ENCODE data around the gene USP34. TPM values are rescaled to one million over a fixed set of nuclear protein-coding genes. Genes with fewer than 3 reads are reported as not detected.

The USP34 gene
- total RNA-seq, 2 donors from 2014 or later, result 66.0 to 76.0 TPM

DNA sequence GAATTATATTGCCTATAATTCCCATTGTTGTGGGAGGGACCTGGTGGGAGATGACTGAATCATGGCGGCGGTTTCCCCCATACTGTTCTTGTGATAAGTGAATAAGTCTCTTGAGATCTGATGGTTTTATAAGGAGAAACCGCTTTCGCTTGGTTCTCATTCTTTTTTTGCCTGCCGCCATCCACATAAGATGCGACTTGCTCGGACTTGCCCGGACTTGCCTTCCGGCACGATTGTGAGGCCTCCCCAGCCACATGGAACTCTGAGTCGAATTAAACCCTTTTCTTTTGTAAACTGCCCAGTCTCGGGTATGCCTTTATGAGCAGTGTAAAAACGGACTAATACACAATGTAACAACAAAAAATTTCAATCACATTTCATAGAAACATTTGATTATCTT is 193.1 kb downstream of the USP34 start:
- Histone ChIP-seq H3K27me3 (no peaks in the 10 kb centered on the region), H3K27ac (no peak overlapping the region), H3K36me3 (peaks cover 36% of the 10 kb centered on the region), H3K4me3 (no peak overlapping the region), H3K4me1 (no peaks in the 10 kb centered on the region), H3K9me3 (no peaks in the 10 kb centered on the region)
- DNase-seq (ENCODE audit: low spot score), result no peak
- TF ChIP-seq CTCF (IDR thresholded peaks at IDR 0.05), result no peak

DNA sequence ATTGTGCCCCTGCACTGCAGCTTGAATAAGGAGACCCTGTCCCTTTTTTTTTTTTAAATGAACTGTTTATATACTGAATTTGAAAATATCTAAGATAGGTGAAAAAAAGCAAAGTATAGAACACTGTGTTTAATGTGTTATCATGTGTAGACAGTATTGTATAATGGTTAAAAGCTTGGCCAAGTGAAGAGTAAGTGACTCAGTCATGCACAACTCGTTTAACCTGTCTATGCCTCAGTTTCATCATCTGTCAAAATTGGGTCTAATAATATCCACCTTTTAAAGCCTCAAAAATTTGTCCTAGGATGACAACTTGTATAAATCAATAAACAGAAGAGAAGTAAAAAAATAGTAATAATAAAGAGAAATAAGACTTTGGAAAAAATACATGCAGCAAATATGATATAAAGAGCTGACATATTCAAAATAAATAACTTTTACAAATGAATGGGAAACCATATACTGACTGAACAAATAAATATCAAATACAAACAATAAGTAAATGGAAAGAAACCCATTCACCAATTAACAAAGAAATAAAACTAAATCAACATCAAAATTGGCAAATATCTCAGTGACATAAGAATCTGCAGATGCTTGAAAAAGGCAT is 195.2 kb downstream of the USP34 start:
- H3K27me3 ChIP-seq, result no peaks in the 10 kb centered on the region
- no peak for TF ChIP-seq CTCF (IDR thresholded peaks at IDR 0.05)
- peaks cover 30% of the 10 kb centered on the region for H3K36me3 ChIP-seq
- no peak for DNase-seq (ENCODE audit: low spot score)
- no peaks in the 10 kb centered on the region for H3K9me3 ChIP-seq
- H3K27ac ChIP-seq, result no peak overlapping the region
- H3K4me3 ChIP-seq, result no peak overlapping the region
- H3K4me1 ChIP-seq, result no peaks in the 10 kb centered on the region

- Histone ChIP-seq H3K36me3 (peaks cover 19% of the 10 kb centered on the region), H3K4me3 (no peak overlapping the region), H3K4me1 (no peaks in the 10 kb centered on the region), H3K9me3 (no peaks in the 10 kb centered on the region), H3K27me3 (no peaks in the 10 kb centered on the region), H3K27ac (no peak overlapping the region)
- no peak for TF ChIP-seq CTCF (IDR thresholded peaks at IDR 0.05)
- DNase-seq (ENCODE audit: low spot score), result no peak
Measured at GRCh38 chr2:61272421-61273070, 198.3 kb downstream of the USP34 start.

DNA sequence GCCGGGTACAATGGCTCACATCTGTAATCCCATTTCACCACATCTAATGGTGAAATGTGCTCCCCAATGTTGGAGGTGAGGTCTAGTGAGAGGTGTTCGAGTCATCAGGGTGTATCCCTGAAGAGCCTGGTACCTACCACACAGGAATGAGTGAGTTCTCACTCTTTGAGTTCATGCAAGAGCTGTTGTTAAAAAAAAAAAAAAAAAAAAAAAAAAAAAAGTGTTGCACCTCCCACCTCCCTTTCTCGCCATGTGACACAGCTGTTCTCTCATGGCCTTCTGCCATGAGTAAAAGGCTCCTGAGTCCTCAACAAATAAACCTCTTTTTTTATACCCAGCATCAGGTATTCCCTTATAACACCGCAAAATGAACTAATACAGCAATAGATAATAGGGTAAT is 202.6 kb downstream of the USP34 start:
- Histone ChIP-seq H3K4me1 (no peaks in the 10 kb centered on the region), H3K4me3 (no peak overlapping the region), H3K36me3 (no peaks in the 10 kb centered on the region), H3K9me3 (no peaks in the 10 kb centered on the region), H3K27me3 (no peaks in the 10 kb centered on the region), H3K27ac (no peak overlapping the region)
- no peak for DNase-seq (ENCODE audit: low spot score)
- no peak for TF ChIP-seq CTCF (IDR thresholded peaks at IDR 0.05)

DNA sequence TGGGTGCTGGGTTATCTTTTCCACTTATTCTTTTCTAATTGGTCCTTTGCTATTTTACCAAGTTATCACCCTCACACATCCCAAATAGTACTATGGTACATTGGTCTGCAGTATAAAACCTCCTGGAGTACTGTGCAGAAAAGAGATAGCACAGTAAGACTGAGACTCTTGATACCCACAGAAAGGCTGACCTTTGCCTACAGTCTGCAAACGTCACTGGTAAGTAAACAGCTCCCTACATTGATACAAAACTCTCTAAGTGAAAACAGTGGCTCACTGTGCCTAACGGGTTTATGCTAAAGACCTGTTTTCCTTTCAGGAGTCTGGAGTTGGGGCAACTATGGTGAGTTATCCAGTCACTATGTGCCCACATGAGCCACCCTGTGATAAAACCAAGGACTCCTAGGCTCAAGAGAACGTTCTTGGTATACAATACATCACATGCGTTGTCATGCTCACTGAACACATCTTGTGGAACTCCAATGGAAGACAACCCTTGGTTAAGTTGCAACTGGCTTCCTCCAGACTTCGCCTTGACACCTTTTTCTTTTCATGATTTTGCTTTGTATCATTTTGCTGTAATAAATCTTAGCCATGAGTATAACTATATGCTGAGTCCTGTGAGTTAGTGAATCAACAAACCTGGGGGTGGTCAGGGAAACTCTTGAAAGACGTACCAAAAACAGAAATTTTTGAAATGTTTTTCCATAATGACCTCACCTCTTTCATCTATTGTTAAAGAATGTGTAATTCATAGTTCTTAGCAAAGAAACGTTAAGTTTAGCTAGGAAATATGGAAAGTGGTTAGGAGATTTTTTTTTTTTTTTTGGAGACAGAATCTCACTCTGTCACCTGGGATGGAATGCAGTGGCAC is 204.0 kb downstream of the USP34 start:
- Histone ChIP-seq H3K4me1 (no peaks in the 10 kb centered on the region), H3K9me3 (no peaks in the 10 kb centered on the region), H3K36me3 (peaks cover 8% of the 10 kb centered on the region), H3K27ac (no peak overlapping the region), H3K4me3 (no peak overlapping the region), H3K27me3 (no peaks in the 10 kb centered on the region)
- no peak for DNase-seq (ENCODE audit: low spot score)
- no peak for TF ChIP-seq CTCF (IDR thresholded peaks at IDR 0.05)
